ENCODE data around the gene YWHAB. TPM values are rescaled to one million over a fixed set of nuclear protein-coding genes. Genes with fewer than 3 reads are reported as not detected.

The YWHAB gene
- total and polyA plus RNA-seq, 2 donors: 107 to 109 TPM

DNA sequence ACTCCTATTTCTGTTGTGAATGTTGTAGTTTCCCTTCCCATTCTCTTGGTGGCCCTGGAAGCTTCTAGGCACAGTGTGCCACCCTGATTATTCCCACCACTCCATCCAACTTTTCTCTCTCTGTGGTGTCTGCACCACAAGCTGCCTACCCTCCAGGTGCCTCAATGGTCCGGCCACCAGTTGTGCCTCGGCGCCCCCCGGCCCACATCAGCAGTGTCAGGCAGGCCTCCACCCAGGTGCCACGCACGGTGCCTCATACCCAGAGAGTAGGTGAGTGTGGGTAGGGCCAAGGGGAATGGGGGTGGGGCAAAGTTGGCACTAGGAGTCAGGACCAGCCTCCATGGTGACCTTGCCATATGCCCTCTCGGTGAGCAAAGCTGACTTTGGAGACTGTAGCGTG is 47.4 kb downstream of the YWHAB start:
- Histone ChIP-seq H3K9me3 (ENCODE audit: control insufficient read depth in 2 of 2, insufficient read depth in 1 of 2, low read length in 1 of 2) (no peaks in the 10 kb centered on the region), H3K4me1 (ENCODE audit: control insufficient read depth in 2 of 2, insufficient read depth in 2 of 2, low read length in 2 of 2) (no peaks in the 10 kb centered on the region), H3K36me3 (ENCODE audit: control insufficient read depth in 2 of 2, insufficient read depth in 2 of 2, low read length in 1 of 2) (peaks cover 32% of the 10 kb centered on the region in 2 donors), H3K27me3 (ENCODE audit: control insufficient read depth in 2 of 2, insufficient read depth in 1 of 2, low read length in 1 of 2) (no peaks in the 10 kb centered on the region), H3K27ac (ENCODE audit: low read depth in 1 of 2, low read length in 1 of 2) (no peak overlapping the region), H3K4me3 (ENCODE audit: low read length in 2 of 2) (no peak overlapping the region)
- 99% methylated on average over 8 of the region's 8 CpGs for WGBS
- DNase-seq (ENCODE audit: low read depth in 6 of 9, low spot score in 9 of 9): no peak

DNA sequence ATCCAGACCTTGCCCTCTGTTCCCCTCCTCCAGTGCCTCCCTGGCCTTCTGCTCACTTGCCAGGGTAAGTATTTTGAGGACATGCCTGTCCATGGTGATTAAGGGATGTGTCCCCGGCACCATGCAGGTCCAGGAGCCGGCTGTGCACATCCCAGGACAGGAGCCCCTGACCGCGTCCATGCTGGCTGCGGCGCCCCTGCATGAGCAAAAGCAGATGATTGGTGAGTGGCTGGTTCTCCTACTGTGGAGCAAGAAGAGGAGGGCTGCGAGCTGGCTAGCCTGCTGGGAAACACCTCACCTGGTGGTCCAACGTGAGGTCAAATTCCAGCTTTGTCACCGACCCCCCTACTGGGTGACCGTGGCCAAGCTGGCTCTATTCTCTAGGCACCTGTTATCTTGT is 51.0 kb downstream of the YWHAB start:
- WGBS: 97% methylated on average over 10 of the region's 10 CpGs
- Histone ChIP-seq H3K9me3 (ENCODE audit: control insufficient read depth in 2 of 2, insufficient read depth in 1 of 2, low read length in 1 of 2) (no peaks in the 10 kb centered on the region), H3K27ac (ENCODE audit: low read depth in 1 of 2, low read length in 1 of 2) (no peak overlapping the region), H3K27me3 (ENCODE audit: control insufficient read depth in 2 of 2, insufficient read depth in 1 of 2, low read length in 1 of 2) (no peaks in the 10 kb centered on the region), H3K4me1 (ENCODE audit: control insufficient read depth in 2 of 2, insufficient read depth in 2 of 2, low read length in 2 of 2) (no peaks in the 10 kb centered on the region), H3K36me3 (ENCODE audit: control insufficient read depth in 2 of 2, insufficient read depth in 2 of 2, low read length in 1 of 2) (peaks cover 47 to 53% of the 10 kb centered on the region in 2 donors), H3K4me3 (ENCODE audit: low read length in 2 of 2) (no peak overlapping the region)
- DNase-seq (ENCODE audit: low read depth in 6 of 9, low spot score in 9 of 9): no peak

DNA sequence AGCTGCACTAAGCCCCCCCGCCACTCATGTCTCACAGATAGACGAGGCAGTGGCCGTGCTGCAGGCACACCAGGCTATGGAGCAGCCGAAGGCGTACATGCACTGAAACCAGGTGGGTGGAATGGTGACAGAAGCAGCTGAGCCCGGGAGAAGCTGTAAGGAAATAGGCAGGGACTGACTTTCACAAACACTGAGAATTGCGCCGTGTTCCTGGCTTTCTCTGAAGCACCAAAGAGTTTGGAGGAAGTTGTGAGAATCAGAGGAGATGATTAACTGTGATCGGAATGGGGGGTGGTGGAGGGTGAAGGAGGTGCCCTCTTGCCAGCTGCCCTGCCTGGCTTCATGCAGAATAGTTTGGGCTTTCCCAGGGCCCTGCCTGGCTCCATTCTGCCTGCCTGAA is 53.1 kb downstream of the YWHAB start:
- Histone ChIP-seq H3K4me3 (ENCODE audit: low read length in 2 of 2) (no peak overlapping the region), H3K4me1 (ENCODE audit: control insufficient read depth in 2 of 2, insufficient read depth in 2 of 2, low read length in 2 of 2) (no peaks in the 10 kb centered on the region), H3K27me3 (ENCODE audit: control insufficient read depth in 2 of 2, insufficient read depth in 1 of 2, low read length in 1 of 2) (no peaks in the 10 kb centered on the region), H3K36me3 (ENCODE audit: control insufficient read depth in 2 of 2, insufficient read depth in 2 of 2, low read length in 1 of 2) (peaks cover 55 to 62% of the 10 kb centered on the region in 2 donors), H3K27ac (ENCODE audit: low read depth in 1 of 2, low read length in 1 of 2) (no peak overlapping the region), H3K9me3 (ENCODE audit: control insufficient read depth in 2 of 2, insufficient read depth in 1 of 2, low read length in 1 of 2) (no peaks in the 10 kb centered on the region)
- no peak for DNase-seq (ENCODE audit: low read depth in 6 of 9, low spot score in 9 of 9)
- 97% methylated on average over 9 of the region's 9 CpGs for WGBS

DNA sequence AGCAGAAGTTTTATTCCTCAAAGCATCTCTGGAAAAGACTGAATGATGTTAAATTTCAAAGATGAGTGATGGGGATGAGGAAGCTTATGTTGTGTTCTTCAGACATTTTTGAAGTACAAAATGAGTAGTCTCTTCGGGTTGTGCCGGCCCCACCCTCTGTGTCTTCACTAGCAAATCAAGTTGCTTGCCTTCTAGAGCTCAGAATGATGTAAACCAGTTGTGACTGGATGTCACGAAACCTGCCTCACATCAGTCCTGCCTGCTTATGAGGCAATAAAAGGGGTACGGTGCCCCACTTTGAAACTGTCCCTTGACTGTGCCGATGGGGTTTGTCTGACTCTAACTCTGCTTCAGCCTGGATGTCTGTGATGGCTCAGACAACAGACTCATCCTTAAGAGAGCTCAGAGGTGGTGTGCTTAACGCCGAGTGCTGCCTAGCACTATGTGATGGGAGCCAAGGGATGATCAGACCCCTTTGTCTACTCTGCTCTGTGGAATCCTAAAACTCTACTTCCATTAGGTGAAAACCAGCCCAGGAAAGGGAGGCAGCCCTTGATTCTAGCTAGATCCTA is 55.7 kb downstream of the YWHAB start:
- no peak overlapping the region for H3K27ac ChIP-seq (ENCODE audit: low read depth in 1 of 2, low read length in 1 of 2)
- H3K9me3 ChIP-seq (ENCODE audit: control insufficient read depth in 2 of 2, insufficient read depth in 1 of 2, low read length in 1 of 2): no peaks in the 10 kb centered on the region
- H3K4me3 ChIP-seq (ENCODE audit: low read length in 2 of 2): no peak overlapping the region
- DNase-seq (ENCODE audit: low read depth in 6 of 9, low spot score in 9 of 9): no peak
- no peaks in the 10 kb centered on the region for H3K27me3 ChIP-seq (ENCODE audit: control insufficient read depth in 2 of 2, insufficient read depth in 1 of 2, low read length in 1 of 2)
- peaks cover 62 to 63% of the 10 kb centered on the region in 2 donors for H3K36me3 ChIP-seq (ENCODE audit: control insufficient read depth in 2 of 2, insufficient read depth in 2 of 2, low read length in 1 of 2)
- WGBS: 98% methylated on average over 7 of the region's 7 CpGs
- no peaks in the 10 kb centered on the region for H3K4me1 ChIP-seq (ENCODE audit: control insufficient read depth in 2 of 2, insufficient read depth in 2 of 2, low read length in 2 of 2)

DNA sequence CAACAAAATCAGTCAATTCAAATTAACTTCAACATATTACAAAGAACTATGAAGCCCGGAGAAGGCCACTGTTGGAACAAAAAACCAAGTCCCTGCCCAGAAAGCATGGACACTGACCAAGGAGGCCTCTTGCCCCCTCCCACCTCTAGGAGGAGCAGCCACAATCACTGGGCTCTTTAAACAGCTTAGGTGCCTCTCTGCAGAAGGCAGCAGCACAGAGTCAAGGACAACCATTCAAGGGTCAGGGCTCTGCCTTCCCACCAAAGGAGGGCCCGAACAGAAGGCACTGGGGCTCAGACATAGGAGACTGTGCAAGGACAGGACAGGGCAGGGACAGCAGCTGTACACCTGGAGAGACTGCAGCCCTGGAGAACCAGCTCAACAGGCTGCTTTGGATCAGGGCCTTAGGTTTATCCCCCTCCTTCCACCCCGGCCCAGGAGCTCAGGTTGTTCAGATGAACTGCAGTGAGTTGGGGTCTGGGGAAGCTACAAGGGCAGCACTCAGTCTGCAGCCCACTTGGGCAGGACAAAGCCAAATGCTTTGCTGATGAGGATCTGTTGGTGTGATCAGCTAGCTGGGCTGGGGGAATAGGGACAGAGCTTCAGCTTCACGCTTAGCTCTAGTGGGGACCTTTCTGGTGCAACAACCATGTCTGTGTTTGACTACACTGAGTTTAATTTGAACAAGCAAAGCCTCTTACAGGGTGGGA is 56.9 kb downstream of the YWHAB start:
- no peaks in the 10 kb centered on the region for H3K27me3 ChIP-seq (ENCODE audit: control insufficient read depth in 2 of 2, insufficient read depth in 1 of 2, low read length in 1 of 2)
- no peaks in the 10 kb centered on the region for H3K9me3 ChIP-seq (ENCODE audit: control insufficient read depth in 2 of 2, insufficient read depth in 1 of 2, low read length in 1 of 2)
- no peak for DNase-seq (ENCODE audit: low read depth in 6 of 9, low spot score in 9 of 9)
- no peak overlapping the region for H3K4me3 ChIP-seq (ENCODE audit: low read length in 2 of 2)
- H3K27ac ChIP-seq (ENCODE audit: low read depth in 1 of 2, low read length in 1 of 2): no peak overlapping the region
- 98% methylated on average over 4 of the region's 4 CpGs for WGBS
- H3K36me3 ChIP-seq (ENCODE audit: control insufficient read depth in 2 of 2, insufficient read depth in 2 of 2, low read length in 1 of 2): peaks cover 58 to 63% of the 10 kb centered on the region in 2 donors
- H3K4me1 ChIP-seq (ENCODE audit: control insufficient read depth in 2 of 2, insufficient read depth in 2 of 2, low read length in 2 of 2): no peaks in the 10 kb centered on the region

GRCh38 chr20:44943828-44944227 is 58.3 kb downstream of the YWHAB start:
- H3K27ac ChIP-seq (ENCODE audit: low read depth in 1 of 2, low read length in 1 of 2): no peak overlapping the region
- no peaks in the 10 kb centered on the region for H3K4me1 ChIP-seq (ENCODE audit: control insufficient read depth in 2 of 2, insufficient read depth in 2 of 2, low read length in 2 of 2)
- no peaks in the 10 kb centered on the region for H3K9me3 ChIP-seq (ENCODE audit: control insufficient read depth in 2 of 2, insufficient read depth in 1 of 2, low read length in 1 of 2)
- H3K36me3 ChIP-seq (ENCODE audit: control insufficient read depth in 2 of 2, insufficient read depth in 2 of 2, low read length in 1 of 2): peaks cover 56 to 68% of the 10 kb centered on the region in 2 donors
- 98% methylated on average over 4 of the region's 4 CpGs for WGBS
- no peak overlapping the region for H3K4me3 ChIP-seq (ENCODE audit: low read length in 2 of 2)
- no peak for DNase-seq (ENCODE audit: low read depth in 6 of 9, low spot score in 9 of 9)
- H3K27me3 ChIP-seq (ENCODE audit: control insufficient read depth in 2 of 2, insufficient read depth in 1 of 2, low read length in 1 of 2): no peaks in the 10 kb centered on the region

GRCh38 chr20:44945261-44945660 is 59.8 kb downstream of the YWHAB start:
- Histone ChIP-seq H3K4me1 (ENCODE audit: control insufficient read depth in 2 of 2, insufficient read depth in 2 of 2, low read length in 2 of 2) (no peaks in the 10 kb centered on the region), H3K27me3 (ENCODE audit: control insufficient read depth in 2 of 2, insufficient read depth in 1 of 2, low read length in 1 of 2) (no peaks in the 10 kb centered on the region), H3K4me3 (ENCODE audit: low read length in 2 of 2) (no peak overlapping the region), H3K36me3 (ENCODE audit: control insufficient read depth in 2 of 2, insufficient read depth in 2 of 2, low read length in 1 of 2) (peaks cover 53 to 74% of the 10 kb centered on the region in 2 donors), H3K27ac (ENCODE audit: low read depth in 1 of 2, low read length in 1 of 2) (no peak overlapping the region), H3K9me3 (ENCODE audit: control insufficient read depth in 2 of 2, insufficient read depth in 1 of 2, low read length in 1 of 2) (no peaks in the 10 kb centered on the region)
- DNase-seq (ENCODE audit: low read depth in 6 of 9, low spot score in 9 of 9): no peak
- WGBS: 97% methylated on average over 6 of the region's 6 CpGs

DNA sequence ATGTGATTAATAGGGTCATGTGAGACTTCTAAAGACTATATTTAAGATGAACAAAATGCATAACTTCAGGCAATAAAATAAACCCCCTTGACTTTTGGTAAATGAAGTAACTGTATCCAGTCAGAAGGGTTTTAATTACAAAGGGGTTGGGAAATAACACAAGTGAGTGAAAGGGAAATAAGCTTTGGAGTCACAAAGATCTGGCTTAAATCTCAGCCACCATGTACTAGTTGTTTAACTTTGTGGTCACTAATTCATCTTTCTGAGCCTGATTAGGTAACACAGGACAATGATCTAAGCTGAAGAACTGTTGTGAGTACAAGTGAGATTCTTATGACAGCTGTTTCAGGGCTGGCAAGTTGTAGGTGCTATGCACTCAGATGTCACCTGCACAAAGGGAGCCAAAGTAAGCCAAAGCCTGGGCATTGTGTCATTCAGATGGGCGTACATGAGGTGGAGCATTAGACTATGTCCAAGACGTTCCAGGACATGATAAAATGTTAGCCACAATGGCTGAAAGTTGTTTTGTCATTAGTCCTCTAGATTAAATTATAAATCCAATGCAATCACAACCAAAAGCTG is 60.9 kb downstream of the YWHAB start:
- Histone ChIP-seq H3K36me3 (ENCODE audit: control insufficient read depth in 2 of 2, insufficient read depth in 2 of 2, low read length in 1 of 2) (peaks cover 61 to 81% of the 10 kb centered on the region in 2 donors), H3K27me3 (ENCODE audit: control insufficient read depth in 2 of 2, insufficient read depth in 1 of 2, low read length in 1 of 2) (no peaks in the 10 kb centered on the region), H3K4me1 (ENCODE audit: control insufficient read depth in 2 of 2, insufficient read depth in 2 of 2, low read length in 2 of 2) (no peaks in the 10 kb centered on the region), H3K9me3 (ENCODE audit: control insufficient read depth in 2 of 2, insufficient read depth in 1 of 2, low read length in 1 of 2) (no peaks in the 10 kb centered on the region), H3K27ac (ENCODE audit: low read depth in 1 of 2, low read length in 1 of 2) (no peak overlapping the region), H3K4me3 (ENCODE audit: low read length in 2 of 2) (no peak overlapping the region)
- WGBS: 94% methylated on average over 2 of the region's 2 CpGs
- DNase-seq (ENCODE audit: low read depth in 6 of 9, low spot score in 9 of 9): no peak

GRCh38 chr20:44948107-44948506 is 62.6 kb downstream of the YWHAB start:
- no peaks in the 10 kb centered on the region for H3K27me3 ChIP-seq (ENCODE audit: control insufficient read depth in 2 of 2, insufficient read depth in 1 of 2, low read length in 1 of 2)
- DNase-seq (ENCODE audit: low read depth in 6 of 9, low spot score in 9 of 9): no peak
- H3K9me3 ChIP-seq (ENCODE audit: control insufficient read depth in 2 of 2, insufficient read depth in 1 of 2, low read length in 1 of 2): no peaks in the 10 kb centered on the region
- 98% methylated on average over 5 of the region's 5 CpGs for WGBS
- peaks cover 60 to 80% of the 10 kb centered on the region in 2 donors for H3K36me3 ChIP-seq (ENCODE audit: control insufficient read depth in 2 of 2, insufficient read depth in 2 of 2, low read length in 1 of 2)
- H3K27ac ChIP-seq (ENCODE audit: low read depth in 1 of 2, low read length in 1 of 2): no peak overlapping the region
- H3K4me3 ChIP-seq (ENCODE audit: low read length in 2 of 2): no peak overlapping the region
- no peaks in the 10 kb centered on the region for H3K4me1 ChIP-seq (ENCODE audit: control insufficient read depth in 2 of 2, insufficient read depth in 2 of 2, low read length in 2 of 2)
